K562 (cell line): ENCODE measurements around the gene FN3KRP. TPM values are rescaled to one million over a fixed set of nuclear protein-coding genes. Genes with fewer than 3 reads are reported as not detected.

Source experiments
- CC2D1A ChIP-seq: fragments of 450-650 bp; IDR thresholded peaks from 2 replicates; pipeline ENCODE4 v1.6.1; 2017; ENCODE audit warnings: mild to moderate bottlenecking
- KAT2B ChIP-seq: IDR thresholded peaks from one replicate; pipeline ENCODE4 v1.6.1; 2012; ENCODE audit warnings: low read depth, mild to moderate bottlenecking, control low read depth, inconsistent platforms, low read length, moderate library complexity
- NR2C1 ChIP-seq, 2 experiments: fragments of 450-650 bp; IDR thresholded peaks; 2 replicates each; pipeline ENCODE4 v1.6.1; 2017; ENCODE audit warnings: mild to moderate bottlenecking in 2 of 2, antibody characterized with exemption in 1 of 2, inconsistent platforms in 1 of 2, missing compliant biosample characterization in 1 of 2, missing genetic modification characterization in 1 of 2
- PHB2 ChIP-seq: fragments of 450-650 bp; IDR thresholded peaks from 2 replicates; pipeline ENCODE4 v1.6.1; 2017; ENCODE audit warnings: low read depth
- RBFOX2 ChIP-seq: fragments of 200-400 bp; formaldehyde crosslinking; IDR thresholded peaks from 2 replicates; pipeline ENCODE4 v1.6.1; 2017; ENCODE audit warnings: low read depth, mild to moderate bottlenecking, low read length, moderate library complexity
- THRA ChIP-seq: fragments of 450-650 bp; IDR thresholded peaks from 2 replicates; pipeline ENCODE4 v1.6.1; 2017; ENCODE audit warnings: mild to moderate bottlenecking, moderate library complexity
- ZNF274 ChIP-seq: IDR thresholded peaks from 2 replicates; pipeline ENCODE4 v1.6.1; 2011; ENCODE audit warnings: low read depth, mild to moderate bottlenecking, low read length, moderate library complexity, borderline replicate concordance
- ZNF785 ChIP-seq: fragments of 250-450 bp; sonication (Bioruptor Pico); IDR thresholded peaks from 2 replicates; pipeline ENCODE4 v1.4.0; 2020; ENCODE audit warnings: mild to moderate bottlenecking
- polyA plus RNA-seq, 8 experiments: library from polyadenylated mRNA; depleted of rRNA in 4 of 8; stranded (reverse) in 5 of 8; unstranded in 3 of 8; fragments of >200 nt; fragmentation: Nextera tagmentation in 2 of 8; fragmentation: Illumina TruSeq in 1 of 8; extraction: Ambion mirVana in 2 of 8; extraction: Trizol in 1 of 8; gene quantifications; 2 replicates each; pipeline versions ENCODE4 v1.2.1 to v1.2.3, GENCODE V29; 2011 to 2014; ENCODE audit warnings: inconsistent platforms in 1 of 8, missing spikeins in 1 of 8
- total RNA-seq, 7 experiments: library from RNA; depleted of rRNA in 6 of 7; stranded (reverse); fragments of >200 nt in 6 of 7; fragmentation: Illumina TruSeq in 2 of 7; extraction: Trizol in 2 of 7; gene quantifications; 2 replicates each; pipeline versions ENCODE4 v1.2.1 to v1.2.3, GENCODE V29; 2011 to 2021; ENCODE audit warnings: low replicate concordance in 1 of 7
- TF ChIP-seq, protein P1 (sequence below), 2 experiments: fragments of 450-650 bp in 1 of 2; sonication (generic) in 1 of 2; formaldehyde crosslinking in 1 of 2; IDR thresholded peaks; 2 replicates each; pipeline versions ENCODE4 v1.7.1 to v1.9.0; 2016 to 2022; ENCODE audit warnings: inconsistent platforms in 1 of 2, mild to moderate bottlenecking in 1 of 2, missing genetic modification reagents in 1 of 2
- TF ChIP-seq, protein P2 (sequence below): sonication (generic); formaldehyde crosslinking; IDR thresholded peaks from 2 replicates; pipeline ENCODE4 v1.8.0; 2022; ENCODE audit warnings: mild to moderate bottlenecking, missing genetic modification reagents

The FN3KRP gene
- total and polyA plus RNA-seq, 9 of the 15 experiments (the other 6 are each of a cell fraction or from before 2014, with no cell fraction given), result 2.0 to 32.1 (median 24.9) TPM

DNA sequence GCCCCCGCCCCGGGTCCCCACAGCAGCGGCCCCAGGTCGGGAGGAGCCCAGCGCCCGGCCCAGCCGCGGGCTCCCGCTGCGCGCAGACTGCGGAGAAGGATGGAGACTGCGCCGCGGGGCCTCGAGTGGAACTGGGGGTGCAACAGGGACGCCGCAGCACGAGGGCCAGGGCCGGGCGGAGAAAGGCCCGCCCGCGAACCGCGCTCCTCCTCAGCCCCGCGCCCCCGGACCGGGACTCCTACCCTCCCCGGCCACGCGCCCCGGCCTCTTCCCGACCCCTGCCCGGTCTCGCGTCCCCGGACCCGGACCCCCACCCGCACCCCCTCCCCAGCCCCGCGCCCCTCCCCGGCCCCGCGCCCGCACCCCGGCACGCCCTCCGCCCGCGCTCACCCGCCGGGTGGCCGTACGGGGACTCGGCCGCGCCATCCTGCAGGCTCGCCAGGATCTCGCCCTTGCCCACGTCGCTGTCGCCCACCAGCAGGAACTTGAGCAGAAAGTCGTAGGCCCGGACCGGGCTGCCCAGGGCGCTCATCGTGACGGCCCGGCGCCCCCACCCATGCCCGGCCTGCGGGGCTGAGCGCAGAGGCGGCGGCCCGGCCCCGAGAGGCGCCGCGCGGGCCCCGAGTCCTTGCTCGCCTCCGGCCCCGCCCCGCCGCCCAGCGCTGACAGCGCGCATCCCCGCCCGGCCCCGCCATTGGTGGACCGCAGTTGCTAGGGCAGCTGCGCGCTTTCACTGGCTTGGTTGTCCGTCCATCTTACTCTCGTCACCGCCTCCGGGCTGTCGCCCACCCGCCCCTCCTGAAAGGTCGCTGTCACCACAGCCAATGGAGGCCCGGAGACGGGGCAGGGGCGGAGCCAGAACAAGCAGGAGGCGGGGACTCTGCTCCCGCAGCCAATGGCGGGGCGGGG lies 18.2 kb upstream of the FN3KRP start, which contains the start of gene RAB40B (continued):
- TF ChIP-seq, protein P1, sequence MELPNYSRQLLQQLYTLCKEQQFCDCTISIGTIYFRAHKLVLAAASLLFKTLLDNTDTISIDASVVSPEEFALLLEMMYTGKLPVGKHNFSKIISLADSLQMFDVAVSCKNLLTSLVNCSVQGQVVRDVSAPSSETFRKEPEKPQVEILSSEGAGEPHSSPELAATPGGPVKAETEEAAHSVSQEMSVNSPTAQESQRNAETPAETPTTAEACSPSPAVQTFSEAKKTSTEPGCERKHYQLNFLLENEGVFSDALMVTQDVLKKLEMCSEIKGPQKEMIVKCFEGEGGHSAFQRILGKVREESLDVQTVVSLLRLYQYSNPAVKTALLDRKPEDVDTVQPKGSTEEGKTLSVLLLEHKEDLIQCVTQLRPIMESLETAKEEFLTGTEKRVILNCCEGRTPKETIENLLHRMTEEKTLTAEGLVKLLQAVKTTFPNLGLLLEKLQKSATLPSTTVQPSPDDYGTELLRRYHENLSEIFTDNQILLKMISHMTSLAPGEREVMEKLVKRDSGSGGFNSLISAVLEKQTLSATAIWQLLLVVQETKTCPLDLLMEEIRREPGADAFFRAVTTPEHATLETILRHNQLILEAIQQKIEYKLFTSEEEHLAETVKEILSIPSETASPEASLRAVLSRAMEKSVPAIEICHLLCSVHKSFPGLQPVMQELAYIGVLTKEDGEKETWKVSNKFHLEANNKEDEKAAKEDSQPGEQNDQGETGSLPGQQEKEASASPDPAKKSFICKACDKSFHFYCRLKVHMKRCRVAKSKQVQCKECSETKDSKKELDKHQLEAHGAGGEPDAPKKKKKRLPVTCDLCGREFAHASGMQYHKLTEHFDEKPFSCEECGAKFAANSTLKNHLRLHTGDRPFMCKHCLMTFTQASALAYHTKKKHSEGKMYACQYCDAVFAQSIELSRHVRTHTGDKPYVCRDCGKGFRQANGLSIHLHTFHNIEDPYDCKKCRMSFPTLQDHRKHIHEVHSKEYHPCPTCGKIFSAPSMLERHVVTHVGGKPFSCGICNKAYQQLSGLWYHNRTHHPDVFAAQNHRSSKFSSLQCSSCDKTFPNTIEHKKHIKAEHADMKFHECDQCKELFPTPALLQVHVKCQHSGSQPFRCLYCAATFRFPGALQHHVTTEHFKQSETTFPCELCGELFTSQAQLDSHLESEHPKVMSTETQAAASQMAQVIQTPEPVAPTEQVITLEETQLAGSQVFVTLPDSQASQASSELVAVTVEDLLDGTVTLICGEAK (IDR thresholded peaks at IDR 0.05), result no peak
- TF ChIP-seq, protein P1 (CRISPR knock-in tag; IDR thresholded peaks at IDR 0.05), result no peak
- TF ChIP-seq CC2D1A, result no peak
- no peak for TF ChIP-seq KAT2B
- TF ChIP-seq NR2C1 (IDR thresholded peaks at IDR 0.05), result no peak
- TF ChIP-seq NR2C1 (tag; IDR thresholded peaks at IDR 0.05), result no peak
- TF ChIP-seq RBFOX2, result no peak
- TF ChIP-seq PHB2, result no peak
- TF ChIP-seq, protein P2, sequence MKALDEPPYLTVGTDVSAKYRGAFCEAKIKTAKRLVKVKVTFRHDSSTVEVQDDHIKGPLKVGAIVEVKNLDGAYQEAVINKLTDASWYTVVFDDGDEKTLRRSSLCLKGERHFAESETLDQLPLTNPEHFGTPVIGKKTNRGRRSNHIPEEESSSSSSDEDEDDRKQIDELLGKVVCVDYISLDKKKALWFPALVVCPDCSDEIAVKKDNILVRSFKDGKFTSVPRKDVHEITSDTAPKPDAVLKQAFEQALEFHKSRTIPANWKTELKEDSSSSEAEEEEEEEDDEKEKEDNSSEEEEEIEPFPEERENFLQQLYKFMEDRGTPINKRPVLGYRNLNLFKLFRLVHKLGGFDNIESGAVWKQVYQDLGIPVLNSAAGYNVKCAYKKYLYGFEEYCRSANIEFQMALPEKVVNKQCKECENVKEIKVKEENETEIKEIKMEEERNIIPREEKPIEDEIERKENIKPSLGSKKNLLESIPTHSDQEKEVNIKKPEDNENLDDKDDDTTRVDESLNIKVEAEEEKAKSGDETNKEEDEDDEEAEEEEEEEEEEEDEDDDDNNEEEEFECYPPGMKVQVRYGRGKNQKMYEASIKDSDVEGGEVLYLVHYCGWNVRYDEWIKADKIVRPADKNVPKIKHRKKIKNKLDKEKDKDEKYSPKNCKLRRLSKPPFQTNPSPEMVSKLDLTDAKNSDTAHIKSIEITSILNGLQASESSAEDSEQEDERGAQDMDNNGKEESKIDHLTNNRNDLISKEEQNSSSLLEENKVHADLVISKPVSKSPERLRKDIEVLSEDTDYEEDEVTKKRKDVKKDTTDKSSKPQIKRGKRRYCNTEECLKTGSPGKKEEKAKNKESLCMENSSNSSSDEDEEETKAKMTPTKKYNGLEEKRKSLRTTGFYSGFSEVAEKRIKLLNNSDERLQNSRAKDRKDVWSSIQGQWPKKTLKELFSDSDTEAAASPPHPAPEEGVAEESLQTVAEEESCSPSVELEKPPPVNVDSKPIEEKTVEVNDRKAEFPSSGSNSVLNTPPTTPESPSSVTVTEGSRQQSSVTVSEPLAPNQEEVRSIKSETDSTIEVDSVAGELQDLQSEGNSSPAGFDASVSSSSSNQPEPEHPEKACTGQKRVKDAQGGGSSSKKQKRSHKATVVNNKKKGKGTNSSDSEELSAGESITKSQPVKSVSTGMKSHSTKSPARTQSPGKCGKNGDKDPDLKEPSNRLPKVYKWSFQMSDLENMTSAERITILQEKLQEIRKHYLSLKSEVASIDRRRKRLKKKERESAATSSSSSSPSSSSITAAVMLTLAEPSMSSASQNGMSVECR (CRISPR knock-in tag), result no peak
- TF ChIP-seq THRA, result no peak
- no peak for TF ChIP-seq ZNF785 (CRISPR knock-in tag)
- TF ChIP-seq ZNF274, result no peak
